GM21515 (cell line): ENCODE results near the gene ZNF155.
A peak's percentile ranks its signal among the peaks of the same experiment; 100 is the strongest.
"Not testable (repeated sequence)": the region's sequence is repeated elsewhere in the genome, so short reads cannot be mapped to it uniquely, and the experiment has no call there.

Experiments
- ATAC-seq: cut with Tn5 transposase; IDR thresholded peaks from one replicate; pipeline ENCODE4 v1.9.1; 2021; ENCODE audit not compliant: unreplicated experiment

ZNF155 gene

GRCh38 chr19:43983912-43984686 lies at the start of gene ZNF155:
ZNF155 (plus strand) TSS chr19:43984188; CDS start chr19:43988544, 4,356 bp downstream.
- peak; percentile 85 for ATAC-seq

GRCh38 chr19:43934985-43935708 lies 48.8 kb upstream of the ZNF155 start, which contains the start of gene ZNF45:
ZNF45 (minus strand) TSS chr19:43935282; CDS start chr19:43922185, 13,097 bp downstream.
- peak; percentile 92 for ATAC-seq

GRCh38 chr19:43936188-43936587 lies 47.8 kb upstream of the ZNF155 start:
- no peak for ATAC-seq

DNA sequence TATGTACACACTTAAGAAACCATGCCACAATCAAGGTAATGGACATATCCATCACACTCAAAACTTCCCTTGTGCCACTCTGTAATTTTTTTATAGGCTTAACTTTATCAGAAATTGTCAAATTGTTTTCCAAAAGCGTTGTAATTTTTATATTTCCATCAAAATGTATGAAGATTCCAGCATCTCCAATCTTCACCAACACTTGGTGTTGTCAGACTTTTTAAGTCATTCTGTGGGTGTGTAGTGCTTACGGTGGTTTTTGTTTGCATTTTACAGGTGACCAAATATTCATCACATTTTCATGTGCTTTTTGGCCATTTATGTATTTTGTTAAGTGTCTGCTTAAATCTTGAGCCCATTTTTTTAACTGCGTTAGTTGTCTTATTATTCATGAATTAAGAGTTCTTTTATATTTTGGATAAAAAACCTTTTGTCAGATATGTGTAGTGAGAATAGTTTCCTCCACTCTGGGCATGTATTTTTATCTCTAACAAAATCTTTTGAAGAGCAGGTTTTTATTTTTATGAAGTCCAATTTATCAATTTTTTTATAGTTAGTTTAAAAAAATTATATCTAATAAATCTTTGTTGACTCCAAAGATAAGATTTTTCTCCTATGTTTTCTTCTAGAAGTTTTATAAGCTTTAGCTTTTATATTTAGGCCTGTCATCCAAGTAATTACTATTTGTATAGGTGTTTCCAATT lies 44.3 kb upstream of the ZNF155 start:
- ATAC-seq: no peak

GRCh38 chr19:43940719-43941118 lies 43.3 kb upstream of the ZNF155 start:
- no peak for ATAC-seq

GRCh38 chr19:43941209-43941608 lies 42.8 kb upstream of the ZNF155 start:
- no peak for ATAC-seq

GRCh38 chr19:43947412-43947811 lies 36.6 kb upstream of the ZNF155 start:
- ATAC-seq: not testable (repeated sequence)

- not testable (repeated sequence) for ATAC-seq
Measured at GRCh38 chr19:43949803-43950202, 34.2 kb upstream of the ZNF155 start.

DNA sequence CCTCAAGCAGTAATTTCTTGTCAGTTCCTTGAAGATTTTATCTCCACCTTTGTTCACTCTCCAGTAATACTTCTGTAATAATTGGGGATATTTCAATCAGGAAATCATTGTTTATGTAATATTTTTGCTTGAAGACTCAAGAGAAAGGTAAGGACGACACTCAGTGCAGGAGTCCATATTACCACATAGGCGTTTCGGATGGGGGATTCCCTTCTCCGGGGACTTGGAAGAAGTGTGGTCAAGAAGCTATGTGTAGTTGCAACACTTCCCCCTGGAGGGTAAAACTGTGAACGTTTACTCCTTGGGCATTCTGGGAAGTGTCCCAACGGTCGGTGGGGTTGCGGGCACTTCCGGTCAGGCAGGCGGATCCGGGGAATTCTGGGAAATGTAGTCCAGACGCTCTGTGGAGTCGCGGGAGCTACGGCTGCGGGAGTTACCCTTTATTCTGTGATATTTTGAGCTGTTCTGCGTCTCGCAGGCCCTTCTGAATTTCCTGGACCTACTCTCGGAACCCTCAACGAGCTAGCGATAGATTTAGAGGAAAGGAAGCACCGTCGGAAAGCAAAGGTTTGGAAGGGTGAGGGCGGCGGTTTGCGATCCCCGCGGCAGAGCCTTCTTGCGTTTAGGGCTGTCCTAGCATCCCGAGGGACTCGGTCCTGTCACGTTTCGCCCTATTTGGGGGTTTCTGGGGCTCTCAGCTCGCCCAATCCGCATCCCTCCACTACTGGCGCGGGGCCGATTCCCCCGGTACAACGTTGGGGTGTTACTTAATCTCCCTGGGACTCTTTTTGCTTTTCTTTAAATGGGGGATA lies 32.9 kb upstream of the ZNF155 start, which contains the start of gene ZNF221:
Gene ZNF221 (plus strand): TSS at position 395 of the 812 bp plus-strand sequence. CDS start 11,499 bp downstream, outside the sequence.
- ATAC-seq: peak; percentile 93

GRCh38 chr19:43956827-43957226 lies 27.2 kb upstream of the ZNF155 start:
- no peak for ATAC-seq

DNA sequence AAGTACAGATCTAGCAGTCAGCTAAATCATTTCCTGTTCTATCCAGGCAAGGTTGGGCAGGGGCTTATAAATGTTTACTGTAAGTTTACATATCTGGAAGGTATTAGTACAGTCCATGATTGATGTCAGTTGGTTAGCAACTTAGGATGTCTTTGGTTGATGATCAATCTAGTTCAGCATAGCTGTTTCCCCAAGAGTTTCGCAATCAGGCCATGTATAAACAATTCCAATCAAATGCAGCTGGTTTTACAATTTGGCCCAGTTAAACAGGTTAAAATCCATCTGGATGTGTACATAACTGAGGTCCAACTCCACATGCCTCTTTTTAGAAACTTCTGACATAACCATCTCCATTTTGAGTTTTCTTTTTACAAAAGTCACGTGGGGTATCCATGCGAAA lies 26.1 kb upstream of the ZNF155 start:
- ATAC-seq: no peak

- no peak for ATAC-seq
Measured at GRCh38 chr19:43960411-43960810, 23.6 kb upstream of the ZNF155 start.

- no peak for ATAC-seq
Measured at GRCh38 chr19:43966079-43966694, 17.8 kb upstream of the ZNF155 start.

DNA sequence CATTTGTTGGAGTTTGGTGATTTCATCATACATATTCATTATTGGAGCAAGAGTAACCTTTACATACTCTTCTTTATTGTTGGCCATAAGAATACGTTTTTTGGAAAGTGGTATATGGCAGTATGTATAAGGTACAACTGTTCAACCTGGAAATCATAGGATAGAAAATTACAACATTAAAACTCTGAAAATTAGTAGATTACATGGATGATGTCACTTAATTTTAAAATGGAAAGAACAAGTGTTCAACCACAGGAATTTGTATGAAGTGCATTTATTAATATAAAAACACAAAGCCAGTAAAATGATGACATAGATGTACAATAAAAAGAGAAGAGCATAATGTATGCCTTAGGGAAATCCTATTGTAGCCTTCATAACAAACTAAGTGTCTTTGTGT lies 7.3 kb upstream of the ZNF155 start:
- ATAC-seq: no peak

DNA sequence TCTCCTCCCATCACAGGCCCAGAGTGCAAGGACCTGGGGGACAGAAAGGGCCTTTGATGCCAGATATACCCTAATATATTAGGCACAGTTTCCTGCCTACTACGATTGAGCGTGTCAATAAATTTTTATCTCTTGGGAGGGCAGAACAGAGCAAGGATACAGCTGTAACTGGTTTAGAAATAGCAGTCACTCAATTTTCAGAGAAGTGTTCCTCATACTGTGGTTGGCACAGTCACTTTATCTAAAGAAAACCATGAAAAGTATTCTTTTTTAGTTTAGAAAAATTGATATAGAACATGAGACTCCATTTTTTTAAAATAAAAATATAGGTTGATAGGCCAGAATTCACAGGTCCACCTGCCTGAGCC lies 460 bp upstream of the ZNF155 start:
- peak; percentile 18 for ATAC-seq

DNA sequence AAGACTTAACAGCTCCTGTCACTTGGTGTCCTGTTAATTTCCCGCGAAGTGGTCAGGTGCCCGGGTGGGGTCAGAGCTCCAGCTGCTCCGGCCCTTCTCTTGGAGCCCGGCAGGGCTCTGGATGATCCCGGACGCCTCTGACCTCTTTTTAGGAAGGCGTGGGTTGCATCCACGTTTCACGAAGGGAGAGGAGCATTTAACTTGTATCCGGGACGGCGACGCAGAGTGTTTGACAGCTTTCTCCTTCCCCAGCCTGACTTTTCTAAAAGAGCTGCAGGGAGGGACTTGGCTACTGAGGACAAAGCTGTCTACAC lies 656 bp downstream of the ZNF155 start:
- no peak for ATAC-seq

GRCh38 chr19:43997631-43998290 lies 13.8 kb downstream of the ZNF155 start:
- ATAC-seq: no peak

DNA sequence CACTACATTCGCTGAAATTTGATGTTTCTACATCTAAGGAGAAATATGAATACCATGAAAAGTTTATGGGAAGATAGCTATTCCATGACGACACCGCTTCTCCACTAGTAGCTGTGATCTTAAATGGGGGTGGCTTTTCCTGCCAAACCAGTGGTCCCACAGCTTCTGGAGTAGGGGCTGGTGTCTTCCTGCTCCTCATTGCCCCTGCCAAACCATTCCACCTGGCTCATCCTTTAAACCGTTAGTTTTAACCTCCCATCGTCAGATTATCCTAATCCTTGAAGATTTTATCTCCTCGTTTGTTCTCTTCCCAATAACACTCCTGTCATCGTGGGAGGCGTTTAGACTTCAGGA lies 18.2 kb downstream of the ZNF155 start:
- no peak for ATAC-seq

DNA sequence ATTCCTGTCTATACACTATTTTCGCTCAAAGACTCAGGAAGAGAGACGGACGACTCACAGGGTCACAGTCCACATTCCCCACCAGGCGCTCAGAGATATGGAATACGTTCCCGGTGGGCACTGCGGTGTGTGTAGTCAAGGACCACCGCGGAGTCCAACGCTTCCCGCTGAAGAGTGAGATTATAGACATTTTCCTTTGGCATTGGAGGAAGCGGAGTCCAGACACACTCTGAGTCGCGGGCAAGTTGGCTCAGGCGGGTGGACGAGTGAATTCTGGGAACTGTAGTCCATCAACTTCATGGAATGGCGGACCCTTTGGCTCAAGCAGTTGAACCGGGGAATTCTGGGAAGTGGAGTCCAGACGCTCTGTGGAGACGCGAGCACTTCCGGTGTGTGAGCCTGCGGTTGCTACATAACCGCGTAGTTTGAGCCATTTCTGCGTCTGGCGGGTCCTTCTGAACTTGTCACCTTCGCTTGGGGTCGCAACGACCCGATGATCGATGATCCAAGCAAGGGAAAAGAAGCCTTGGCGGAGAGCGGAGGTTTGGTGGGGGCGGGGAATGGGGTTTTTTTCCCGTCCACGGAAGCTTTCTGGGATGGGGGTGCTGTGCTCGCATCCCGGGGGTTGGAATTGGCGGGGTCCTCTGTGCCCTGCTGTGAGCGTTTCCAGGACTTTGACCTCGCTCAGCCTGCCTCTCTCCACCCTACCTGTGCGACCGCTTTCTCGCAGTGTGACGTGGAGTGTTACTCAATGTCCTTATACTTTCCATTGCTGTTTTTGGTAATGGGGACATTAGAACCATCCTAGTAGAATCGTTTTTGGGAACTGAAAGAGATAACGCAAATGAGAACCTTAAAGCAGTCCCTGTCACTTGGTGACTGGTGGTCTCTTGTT lies 18.8 kb downstream of the ZNF155 start, which contains the start of gene ZNF230:
Gene ZNF230 (plus strand): TSS at position 392 of the 895 bp plus-strand sequence. CDS start 4,122 bp downstream, outside the sequence.
- ATAC-seq: peak; percentile 81
